H1 (cell line): Measurements from ENCODE around the gene ZDHHC17. TPM values are rescaled to one million over a fixed set of nuclear protein-coding genes. Genes with fewer than 3 reads are reported as not detected.
A peak's percentile ranks its signal among the peaks of the same experiment; 100 is the strongest.

Experiments used
- CTCF ChIA-PET: fragments of 300-600 bp; sonication (Branson Sonifier 250); formaldehyde crosslinking; loops from one replicate; lab custom pipeline; 2021; ENCODE audit not compliant: partially characterized antibody; lab: Charles Lee
- POLR2A ChIA-PET: fragments of 300-600 bp; sonication (Branson Sonifier 250); formaldehyde crosslinking; loops from one replicate; lab custom pipeline; 2021; ENCODE audit warnings: inconsistent platforms; ENCODE audit not compliant: partially characterized antibody; lab: Charles Lee
- DNase-seq, 2 experiments: peaks; one replicate each; pipeline versions ENCODE4 v3.0.0 to v3.0.0-alpha.2; 2010 to 2022; ENCODE audit warnings: low spot score in 2 of 2, low read depth in 1 of 2, mixed read lengths in 1 of 2
- FAIRE-seq: peaks from 2 replicates; lab custom pipeline; 2011; peaks lifted over from hg19 to GRCh38; lab: Jason Lieb, UNC
- H2AFZ ChIP-seq: 2 replicates; pipeline ENCODE4 v1.8.1; 2012; ENCODE audit warnings: low read length, inconsistent platforms
- H2AK5ac ChIP-seq: 2 replicates; pipeline ENCODE4 v1.6.1; 2013; ENCODE audit warnings: low read depth, low read length
- H2BK120ac ChIP-seq: replicated peaks from 2 replicates; pipeline ENCODE3; 2013; ENCODE audit warnings: low read depth, low read length, inconsistent platforms
- H2BK12ac ChIP-seq: 2 replicates; pipeline ENCODE4 v1.6.1; 2013; ENCODE audit warnings: low read depth, low read length
- H2BK15ac ChIP-seq: 2 replicates; pipeline ENCODE4 v1.6.1; 2013; ENCODE audit warnings: low read length
- H2BK20ac ChIP-seq: 2 replicates; pipeline ENCODE4 v1.6.1; 2013; ENCODE audit warnings: low read length
- H2BK5ac ChIP-seq: 2 replicates; pipeline ENCODE4 v1.6.1; 2013; ENCODE audit warnings: low read depth, low read length
- H3K14ac ChIP-seq: 2 replicates; pipeline ENCODE4 v1.6.1; 2013; ENCODE audit warnings: inconsistent platforms; ENCODE audit not compliant: insufficient read length
- H3K18ac ChIP-seq: 2 replicates; pipeline ENCODE4 v1.6.1; 2013; ENCODE audit warnings: low read length; ENCODE audit errors: extremely low read depth
- H3K23ac ChIP-seq: 2 replicates; pipeline ENCODE4 v1.6.1; 2013; ENCODE audit warnings: inconsistent platforms; ENCODE audit not compliant: insufficient read length
- H3K23me2 ChIP-seq: 2 replicates; pipeline ENCODE4 v1.6.1; 2013; ENCODE audit warnings: low read depth, low read length
- H3K27ac ChIP-seq: 2 replicates; pipeline ENCODE4 v1.6.1; 2011; ENCODE audit warnings: low read depth, low read length, inconsistent platforms
- H3K27me3 ChIP-seq, 4 experiments: replicated peaks in 1 of 4; 1 replicate in 1 of 4; 2 replicates in 3 of 4; pipeline versions ENCODE4 v1.6.1 to v1.8.1; 2011 to 2013; ENCODE audit warnings: low read length in 3 of 4, mild to moderate bottlenecking in 3 of 4, inconsistent platforms in 2 of 4, mixed read lengths in 2 of 4, moderate library complexity in 1 of 4; ENCODE audit not compliant: control insufficient read depth in 3 of 4, insufficient read depth in 3 of 4; ENCODE audit errors: extremely low read depth in 1 of 4
- H3K36me3 ChIP-seq, 4 experiments: 2 replicates each; pipeline versions ENCODE4 v1.6.1 to v1.8.1; 2011 to 2013; ENCODE audit warnings: mild to moderate bottlenecking in 4 of 4, low read length in 3 of 4, moderate library complexity in 2 of 4, control low read depth in 1 of 4, inconsistent platforms in 1 of 4; ENCODE audit not compliant: insufficient read depth in 4 of 4, control insufficient read depth in 2 of 4
- H3K4ac ChIP-seq: replicated peaks from 2 replicates; pipeline ENCODE3; 2013; ENCODE audit warnings: low read length, low read depth, mixed read lengths, inconsistent platforms; ENCODE audit not compliant: insufficient read length
- H3K4me1 ChIP-seq, 4 experiments: replicated peaks in 1 of 4; 1 replicate in 1 of 4; 2 replicates in 3 of 4; pipeline versions ENCODE4 v1.6.1 to v1.8.1; 2011 to 2013; ENCODE audit warnings: low read length in 3 of 4, inconsistent platforms in 2 of 4, mixed read lengths in 1 of 4; ENCODE audit not compliant: insufficient read depth in 4 of 4, control insufficient read depth in 3 of 4
- H3K4me2 ChIP-seq, 2 experiments: 2 replicates each; pipeline versions ENCODE4 v1.6.1 to v1.8.1; 2011 to 2013; ENCODE audit warnings: low read depth in 2 of 2, low read length in 2 of 2, control low read depth in 1 of 2, inconsistent platforms in 1 of 2, mild to moderate bottlenecking in 1 of 2; ENCODE audit not compliant: insufficient read depth in 1 of 2
- H3K4me3 ChIP-seq, 4 experiments: fragments of 200-600, 300-600 bp in 1 of 4; sonication (generic), shearing (Covaris generic), sonication (Bioruptor Twin) in 1 of 4; 2 replicates each; pipeline versions ENCODE4 v1.5.1 to v1.8.1; 2011 to 2016; ENCODE audit warnings: low read length in 4 of 4, low read depth in 3 of 4, control low read depth in 2 of 4, inconsistent platforms in 2 of 4, mild to moderate bottlenecking in 2 of 4, mixed read lengths in 1 of 4, moderate library complexity in 1 of 4; ENCODE audit not compliant: insufficient read depth in 2 of 4; ENCODE audit errors: extremely low read depth in 1 of 4
- H3K56ac ChIP-seq: replicated peaks from 2 replicates; pipeline ENCODE3; 2013; ENCODE audit warnings: low read depth, mild to moderate bottlenecking, mixed read lengths, low read length, inconsistent platforms; ENCODE audit not compliant: insufficient read length
- H3K79me1 ChIP-seq: 2 replicates; pipeline ENCODE4 v1.6.1; 2013; ENCODE audit warnings: low read depth, low read length, control low read depth
- H3K79me2 ChIP-seq, 2 experiments: 2 replicates each; pipeline versions ENCODE4 v1.6.1 to v1.8.1; 2012 to 2013; ENCODE audit warnings: low read length in 2 of 2, mild to moderate bottlenecking in 2 of 2, inconsistent platforms in 1 of 2; ENCODE audit not compliant: insufficient read depth in 2 of 2, control insufficient read depth in 1 of 2
- H3K9ac ChIP-seq, 4 experiments: replicated peaks in 1 of 4; 1 replicate in 1 of 4; 2 replicates in 3 of 4; pipeline versions ENCODE4 v1.6.1 to v1.8.1; 2011 to 2013; ENCODE audit warnings: low read depth in 3 of 4, low read length in 3 of 4, control low read depth in 2 of 4, mild to moderate bottlenecking in 2 of 4, moderate library complexity in 2 of 4, inconsistent platforms in 1 of 4; ENCODE audit errors: extremely low read depth in 1 of 4
- H3K9me3 ChIP-seq, 2 experiments: 2 replicates each; pipeline versions ENCODE4 v1.6.1 to v1.8.1; 2012 to 2013; ENCODE audit warnings: mild to moderate bottlenecking in 2 of 2, moderate library complexity in 2 of 2, control low read depth in 1 of 2, inconsistent platforms in 1 of 2, low read depth in 1 of 2, low read length in 1 of 2, mixed read lengths in 1 of 2; ENCODE audit not compliant: insufficient read depth in 2 of 2
- H4K20me1 ChIP-seq, 2 experiments: replicated peaks in 1 of 2; 2 replicates each; pipeline versions ENCODE3 to v1.8.1; 2011 to 2013; ENCODE audit warnings: inconsistent platforms in 2 of 2, low read length in 2 of 2, mild to moderate bottlenecking in 1 of 2; ENCODE audit not compliant: insufficient read depth in 2 of 2, control insufficient read depth in 1 of 2
- H4K5ac ChIP-seq: 2 replicates; pipeline ENCODE4 v1.6.1; 2013; ENCODE audit warnings: low read length, low read depth, mixed read lengths, inconsistent platforms; ENCODE audit not compliant: insufficient read length
- H4K8ac ChIP-seq: 2 replicates; pipeline ENCODE4 v1.8.0; 2013; ENCODE audit warnings: mild to moderate bottlenecking, moderate library complexity, low read length, inconsistent platforms; ENCODE audit not compliant: insufficient read depth; ENCODE audit errors: extremely low read depth
- H4K91ac ChIP-seq: replicated peaks from 2 replicates; pipeline ENCODE3; 2013; ENCODE audit warnings: low read length, mixed read lengths, inconsistent platforms; ENCODE audit not compliant: insufficient read length
- ASH2L ChIP-seq: fragments of 200-600, 300-600 bp; sonication (generic); IDR thresholded peaks from one replicate; pipeline ENCODE4 v1.7.1; 2017; ENCODE audit warnings: low read length
- CTBP2 ChIP-seq: IDR thresholded peaks from 2 replicates; pipeline ENCODE4 v1.7.0; 2011; ENCODE audit warnings: borderline replicate concordance, mild to moderate bottlenecking, moderate library complexity, mixed read lengths, low read length; ENCODE audit not compliant: insufficient read depth, insufficient read length
- JUND ChIP-seq: IDR thresholded peaks from 2 replicates; pipeline ENCODE4 v1.6.1; 2011; ENCODE audit warnings: mild to moderate bottlenecking, improper control_type of control experiment, low read length
- KDM1A ChIP-seq: fragments of 200-600, 300-600 bp; sonication (generic); IDR thresholded peaks from 2 replicates; pipeline ENCODE4 v1.7.1; 2016; ENCODE audit warnings: mild to moderate bottlenecking, low read length, borderline replicate concordance
- KDM4A ChIP-seq: IDR thresholded peaks from one replicate; pipeline ENCODE4 v1.7.1; 2012; ENCODE audit warnings: low read depth, mild to moderate bottlenecking, moderate library complexity, low read length, inconsistent platforms; ENCODE audit not compliant: severe bottlenecking
- MAX ChIP-seq: IDR thresholded peaks from 2 replicates; pipeline ENCODE4 v1.6.1; 2012; ENCODE audit warnings: inconsistent platforms
- POLR2AphosphoS5 ChIP-seq: IDR thresholded peaks from 2 replicates; pipeline ENCODE4 v1.6.1; 2011; ENCODE audit warnings: low read depth, low read length
- WGBS, 2 experiments: shearing (Covaris generic) in 1 of 2; methylation state at CpG; one replicate each; pipeline versions ENCODE4 v1.1.6 to v1.1.7; 2013 to 2015; ENCODE audit warnings: low lambda C conversion rate in 2 of 2, mixed read lengths in 2 of 2, inconsistent platforms in 1 of 2, low coverage in 1 of 2, missing lambda C conversion rate in 1 of 2; ENCODE audit not compliant: insufficient replicate concordance in 2 of 2, insufficient coverage in 1 of 2, insufficient read length in 1 of 2; ENCODE audit errors: extremely low coverage in 1 of 2, missing lambda C conversion rate in 1 of 2; 5-methylcytosine and 5-hydroxymethylcytosine counted together
- polyA plus RNA-seq, 7 experiments: library from polyadenylated mRNA; depleted of rRNA in 3 of 7; stranded (reverse) in 5 of 7; unstranded in 2 of 7; fragments of >200 nt in 5 of 7; fragments of 200-250 nt in 2 of 7; gene quantifications; 1 replicate in 5 of 7; 2 replicates in 1 of 7; 4 replicates in 1 of 7; pipeline versions ENCODE4 v1.2.1 to v1.2.3, GENCODE V29; 2011 to 2013; ENCODE audit warnings: missing spikeins in 2 of 7, mixed read lengths in 2 of 7
- total RNA-seq: library from RNA; stranded (reverse); fragmentation: NEBNext Ultra II Directional; extraction: Animal tissue kit (Norgen Biotek cat#: 25700); gene quantifications from 2 replicates; pipeline ENCODE4 v1.2.1, GENCODE V29; 2021

Gene ZDHHC17
- total and polyA plus RNA-seq, 2 of the 8 experiments (the other 6 are each of a cell fraction or from before 2014, with no cell fraction given): 27.6 to 28.9 TPM

GRCh38 chr12:76876696-76877229 lies 112.8 kb downstream of the ZDHHC17 start:
- Histone ChIP-seq H3K9ac (no peak overlapping the region), H2BK20ac (no peak overlapping the region), H3K79me2 (peaks cover 6 to 56% of the 10 kb centered on the region in 2 experiments), H3K27me3 (no peaks in the 10 kb centered on the region), H3K14ac (no peak overlapping the region), H3K27ac (no peak overlapping the region), H3K9me3 (no peaks in the 10 kb centered on the region), H2BK5ac (no peak overlapping the region), H3K4ac (peak overlapping the region; percentile 17), H3K23me2 (peaks cover 4% of the 10 kb centered on the region), H3K4me2 (peak overlapping the region; percentile 76 to 83), H2BK15ac (no peak overlapping the region), H2BK12ac (0 out of 2 replicates have a peak overlapping the region, but pooled peaks have one; percentile 65), H4K20me1 (peaks cover 4 to 9% of the 10 kb centered on the region in 2 experiments), H4K91ac (no peak overlapping the region), H4K8ac (no peak overlapping the region), H3K4me3 (peak overlapping the region in 1 of 4 experiments; percentile 89; a peak in 4 of 8 replicates), H3K4me1 (peaks cover 6 to 27% (median 17%) of the 10 kb centered on the region in 4 experiments; a peak in 6 of 7 replicates), H3K23ac (no peak overlapping the region), H4K5ac (no peak overlapping the region), H2AK5ac (no peak overlapping the region), H3K36me3 (no peaks in the 10 kb centered on the region), H3K18ac (no peak overlapping the region), H3K56ac (no peak overlapping the region), H2BK120ac (no peak overlapping the region), H2AFZ (no peak overlapping the region), H3K79me1 (peaks cover 18% of the 10 kb centered on the region)
- no peak for FAIRE-seq
- no peak for DNase-seq
- 91% methylated on average over 2 of the region's 2 CpGs; no CpG with 5 or more reads in 1 of the 2 experiments for WGBS, 2 experiments
- ChIA-PET CTCF (no interaction called here), POLR2A (no interaction called here)
- TF ChIP-seq KDM1A (no peak), MAX (no peak), ASH2L (no peak), JUND (no peak), KDM4A (no peak), CTBP2 (no peak), POLR2AphosphoS5 (no peak; the same call in 1 of the 2 replicates)
